HG02973 (cell line): Measurements from ENCODE around the gene GAK.
"Not testable (repeated sequence)": the region's sequence is repeated elsewhere in the genome, so short reads cannot be mapped to it uniquely, and the experiment has no call there.

ENCODE experiments used
- ATAC-seq: cut with Tn5 transposase; IDR thresholded peaks from one replicate; pipeline ENCODE4 v1.9.1; 2021; ENCODE audit warnings: moderate library complexity; ENCODE audit not compliant: unreplicated experiment

The GAK gene

DNA sequence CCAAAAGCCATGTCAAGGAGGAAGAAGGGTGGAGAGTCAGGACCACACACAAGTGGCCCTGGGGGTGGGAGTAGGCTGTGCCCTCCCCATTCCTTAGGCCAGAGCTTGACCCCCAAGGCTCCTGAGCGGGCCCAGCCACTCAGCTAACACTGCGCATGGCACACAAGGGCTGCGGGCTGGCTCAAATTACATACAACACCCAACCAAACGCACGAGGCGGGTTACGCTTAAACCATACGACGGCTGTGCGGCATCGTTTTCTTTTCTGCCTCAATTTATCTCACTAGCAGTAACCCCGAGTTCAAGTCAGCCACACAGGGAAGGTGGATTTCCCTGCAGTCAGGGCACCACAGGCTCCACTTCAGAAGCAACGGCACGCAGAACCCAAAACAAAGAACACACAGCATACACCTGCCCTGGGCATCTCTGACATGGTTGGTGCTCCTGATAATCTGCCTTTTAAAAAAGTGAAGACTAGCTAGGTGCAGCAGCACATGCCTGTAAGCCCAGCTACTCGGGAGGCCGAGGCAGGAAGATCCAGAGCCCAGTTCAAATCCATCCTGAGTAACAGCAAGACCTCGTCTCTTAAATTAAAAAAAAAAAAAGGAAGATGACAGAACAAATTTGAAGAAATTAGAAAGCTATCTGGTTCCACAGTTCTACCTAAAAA lies 2.9 kb downstream of the GAK start:
- no peak for ATAC-seq

GRCh38 chr4:927566-927965 lies 4.5 kb downstream of the GAK start:
- ATAC-seq: not testable (repeated sequence)

DNA sequence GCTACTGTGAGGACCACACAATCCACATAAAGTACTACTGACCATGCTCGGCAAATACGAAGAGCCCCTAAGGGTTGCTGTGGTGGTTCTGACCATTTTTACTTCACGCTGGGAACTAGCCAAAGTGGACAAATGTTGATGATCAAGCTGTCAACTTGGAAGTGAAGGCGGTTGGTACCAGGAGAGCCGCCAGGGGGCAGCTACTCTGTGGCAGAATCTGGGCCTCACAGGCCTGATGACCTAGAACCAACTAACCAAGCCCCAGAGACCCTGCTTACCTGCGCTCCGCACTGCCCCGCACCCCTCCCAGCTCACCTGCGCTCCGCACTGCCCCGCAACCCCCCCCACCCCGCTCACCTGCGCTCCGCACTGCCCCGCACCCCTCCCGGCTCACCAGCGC lies 5.6 kb downstream of the GAK start:
- no peak for ATAC-seq

DNA sequence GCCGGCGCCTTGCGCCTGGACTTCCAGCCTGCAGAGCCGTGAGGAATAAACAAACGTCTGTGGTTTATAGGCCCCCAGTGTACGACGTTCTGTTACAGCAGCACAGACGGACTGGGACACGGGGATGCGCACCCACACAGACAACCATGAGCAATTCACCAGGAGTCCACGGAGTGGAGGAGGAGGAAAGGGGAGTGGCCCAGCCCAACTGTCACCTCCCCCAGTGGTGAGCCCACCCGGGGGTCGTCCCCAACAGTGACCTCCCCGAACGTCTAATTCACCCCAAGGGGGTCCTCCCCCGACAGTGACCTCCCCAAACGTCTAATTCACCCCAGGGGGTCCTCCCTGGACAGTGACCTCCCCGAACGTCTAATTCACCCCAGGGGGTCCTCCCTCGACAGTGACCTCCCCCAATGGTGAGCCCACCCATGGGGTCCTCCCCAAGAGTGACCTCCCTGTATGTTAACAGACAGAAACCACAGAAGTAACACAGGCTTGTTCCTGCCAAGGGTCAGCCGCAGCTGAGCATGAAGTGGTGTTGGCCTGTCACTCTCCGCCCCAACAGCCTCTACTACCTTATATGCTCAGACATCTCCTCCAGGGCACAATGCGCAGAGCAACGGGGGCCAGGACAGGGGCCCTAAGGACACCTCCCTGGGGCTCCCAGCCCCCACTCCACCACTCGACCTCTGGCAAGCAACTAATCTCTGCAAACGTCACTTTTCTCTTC lies 6.2 kb downstream of the GAK start:
- ATAC-seq: no peak

GRCh38 chr4:925171-925570 lies 6.9 kb downstream of the GAK start:
- no peak for ATAC-seq

GRCh38 chr4:924107-925096 lies 7.7 kb downstream of the GAK start:
- ATAC-seq: no peak

- ATAC-seq: peak; percentile 57
Observed at GRCh38 chr4:921830-922331, 10.2 kb downstream of the GAK start.

DNA sequence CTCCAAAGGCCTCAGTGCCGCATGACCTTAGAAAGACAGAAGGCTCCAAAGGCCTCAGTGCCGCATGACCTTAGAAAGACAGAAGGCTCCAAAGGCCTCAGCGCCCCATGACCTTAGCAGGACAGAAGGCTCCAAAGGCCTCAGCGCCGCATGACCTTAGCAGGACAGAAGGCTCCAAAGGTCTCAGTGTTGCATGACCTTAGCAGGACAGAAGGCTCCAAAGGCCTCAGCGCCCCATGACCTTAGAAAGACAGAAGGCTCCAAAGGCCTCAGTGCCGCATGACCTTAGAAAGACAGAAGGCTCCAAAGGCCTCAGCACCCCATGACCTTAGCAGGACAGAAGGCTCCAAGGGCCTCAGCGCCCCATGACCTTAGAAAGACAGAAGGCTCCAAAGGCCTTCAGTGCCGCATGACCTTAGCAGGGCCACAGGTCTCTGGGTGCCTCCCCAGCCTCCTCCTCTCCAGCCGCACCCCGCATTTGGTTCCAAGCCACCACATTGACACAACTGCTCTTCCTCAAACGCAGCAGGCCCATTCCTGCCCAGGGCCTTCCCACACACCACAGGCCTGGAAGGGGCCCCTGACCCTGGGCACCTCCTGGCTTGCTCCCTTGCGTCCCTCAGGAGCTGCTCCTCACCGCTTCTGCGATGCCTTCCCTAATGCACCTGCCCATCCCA lies 13.0 kb downstream of the GAK start:
- ATAC-seq: not testable (repeated sequence)

GRCh38 chr4:918591-918990 lies 13.5 kb downstream of the GAK start:
- ATAC-seq: not testable (repeated sequence)

GRCh38 chr4:917992-918391 lies 14.1 kb downstream of the GAK start:
- ATAC-seq: no peak

GRCh38 chr4:917466-917865 lies 14.7 kb downstream of the GAK start:
- no peak for ATAC-seq

DNA sequence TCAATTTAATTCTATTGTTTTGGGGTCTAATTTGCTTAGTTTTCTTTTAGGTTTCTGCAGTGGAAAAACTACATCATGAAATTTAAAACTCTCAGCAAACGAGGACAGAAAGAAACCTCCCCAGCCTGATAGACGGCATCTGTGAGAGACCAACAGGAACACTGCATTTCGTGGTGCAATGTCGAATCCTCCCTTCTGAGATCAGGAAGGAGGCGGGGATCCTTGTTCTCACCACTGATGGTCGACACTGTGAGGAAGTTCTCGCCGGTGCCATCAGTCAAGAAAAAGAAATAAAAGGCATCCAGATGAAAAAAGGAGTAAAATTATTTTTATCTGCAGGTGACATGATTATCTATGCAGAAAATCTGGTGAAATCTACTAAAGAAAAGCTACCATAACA lies 16.5 kb downstream of the GAK start:
- no peak for ATAC-seq

GRCh38 chr4:915041-915474 lies 17.1 kb downstream of the GAK start:
- ATAC-seq: no peak

- ATAC-seq: no peak
Observed at GRCh38 chr4:914531-914930, 17.6 kb downstream of the GAK start.

- ATAC-seq: no peak
Observed at GRCh38 chr4:913280-913618, 18.9 kb downstream of the GAK start.

DNA sequence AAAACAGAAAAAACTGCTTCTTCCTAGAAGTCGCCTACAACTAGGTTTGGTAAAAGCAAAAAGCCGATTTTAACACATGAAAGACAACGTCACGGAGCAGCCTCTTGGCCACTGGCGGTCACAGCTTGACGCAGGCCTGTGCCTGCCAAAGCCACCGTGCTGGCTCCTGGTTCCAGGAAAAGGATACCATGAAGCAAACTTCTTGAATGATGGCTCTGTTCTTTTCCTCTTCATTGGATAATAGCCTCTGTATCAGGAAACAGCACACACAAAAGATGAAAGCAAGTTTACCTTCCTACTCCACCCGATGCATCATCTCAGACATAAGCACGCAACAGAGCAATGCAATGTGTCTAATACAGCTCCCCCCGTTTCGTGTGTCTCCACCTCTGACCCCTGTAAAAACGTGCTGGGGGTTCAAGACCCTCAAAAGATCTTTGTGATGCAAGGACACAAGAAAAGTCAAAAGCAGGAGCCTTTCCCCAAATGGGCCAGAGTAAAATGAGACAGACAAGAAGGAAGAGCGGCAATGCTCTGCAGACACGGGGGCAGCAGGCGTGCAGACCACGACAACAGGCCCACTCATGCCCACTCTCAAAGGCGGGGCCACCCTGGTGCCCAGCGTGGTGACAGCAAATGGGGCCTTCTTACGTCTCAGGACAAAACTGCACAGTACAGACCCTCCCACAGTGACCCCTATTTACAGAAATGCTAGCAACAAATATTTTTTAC lies 19.4 kb downstream of the GAK start:
- no peak for ATAC-seq

GRCh38 chr4:911871-912490 lies 20.1 kb downstream of the GAK start:
- ATAC-seq: no peak

DNA sequence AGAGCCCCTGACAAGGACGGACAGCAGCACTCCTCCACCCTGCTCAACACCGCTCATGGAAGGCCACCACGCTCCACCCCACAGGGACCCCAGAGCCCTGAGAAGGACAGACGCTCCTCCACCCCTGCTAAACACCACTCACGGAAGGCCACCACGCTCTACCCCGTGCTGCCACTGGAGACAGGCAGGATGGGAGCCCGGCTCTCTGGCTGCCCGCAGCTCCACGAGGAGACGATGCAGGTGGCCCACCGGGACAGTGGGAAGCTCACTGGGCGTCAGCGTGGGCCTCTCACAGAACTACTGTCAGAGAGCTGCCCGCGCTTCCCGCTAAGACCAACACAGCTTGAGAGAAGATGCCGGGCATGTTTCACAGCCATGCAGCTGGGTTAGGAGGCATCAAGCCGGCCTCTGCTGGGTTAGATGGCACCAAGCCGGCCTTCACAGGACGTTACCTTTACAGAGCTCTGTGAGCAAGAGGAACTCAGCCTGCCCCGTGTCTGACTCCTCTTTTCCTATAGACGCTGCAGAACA lies 20.8 kb downstream of the GAK start:
- ATAC-seq: no peak

GRCh38 chr4:910366-911091 lies 21.6 kb downstream of the GAK start:
- no peak for ATAC-seq
